Fibroblast of gingiva (primary cell): ENCODE measurements around the gene GFAP.

Experiments used
- DNase-seq: peaks from one replicate; pipeline ENCODE4 v3.0.0-alpha.2; 2011; ENCODE audit warnings: low read depth

GFAP gene

GRCh38 chr17:44899074-44899782, 16.1 kb downstream of the GFAP start, which contains the start of gene EFTUD2:
Gene EFTUD2 (minus strand): TSS chr17:44899445. CDS start chr17:44894521, 4,924 bp downstream.
- DNase-seq = peak; percentile 89

GRCh38 chr17:44898768-44899073, 16.6 kb downstream of the GFAP start:
- peak; percentile 30 for DNase-seq

DNA sequence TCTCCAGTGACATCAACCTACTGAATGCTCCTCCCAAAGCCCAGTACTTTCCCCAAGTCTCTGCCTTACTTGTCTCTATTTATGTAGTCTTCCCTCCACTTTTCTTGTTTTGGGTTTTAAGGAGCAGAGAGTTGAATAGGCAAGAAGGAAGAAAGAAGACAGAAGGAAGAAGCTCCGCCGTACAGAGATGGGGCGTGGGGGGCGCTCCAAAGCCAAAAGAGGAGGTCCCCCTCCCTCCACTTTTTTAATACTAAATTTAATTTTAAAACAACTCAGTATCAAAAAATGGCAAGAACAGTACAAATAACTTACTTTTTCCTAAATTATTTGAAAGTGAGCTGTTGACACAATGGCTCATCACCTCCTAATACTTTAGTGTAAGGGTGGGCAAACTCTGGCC, 20.7 kb downstream of the GFAP start:
- DNase-seq = no peak

DNA sequence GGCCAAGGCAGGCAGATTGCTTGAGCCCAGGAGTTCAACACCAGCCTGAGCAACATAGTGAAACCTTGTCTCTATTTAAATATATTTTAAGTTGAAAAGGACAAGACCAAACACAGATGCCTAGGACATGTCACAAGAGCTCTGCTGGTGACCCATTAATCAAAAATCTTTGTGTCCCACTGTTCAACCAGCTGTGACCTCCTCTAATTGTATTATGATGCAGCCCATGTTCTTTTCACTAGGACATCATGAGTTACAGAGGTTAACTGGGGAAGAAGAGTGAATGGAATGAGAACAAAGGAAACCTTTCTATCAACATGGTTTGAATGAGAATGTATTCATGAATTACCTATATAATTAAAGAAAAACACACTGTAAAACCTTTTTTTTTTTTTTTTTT, 23.1 kb downstream of the GFAP start:
- no peak for DNase-seq

DNA sequence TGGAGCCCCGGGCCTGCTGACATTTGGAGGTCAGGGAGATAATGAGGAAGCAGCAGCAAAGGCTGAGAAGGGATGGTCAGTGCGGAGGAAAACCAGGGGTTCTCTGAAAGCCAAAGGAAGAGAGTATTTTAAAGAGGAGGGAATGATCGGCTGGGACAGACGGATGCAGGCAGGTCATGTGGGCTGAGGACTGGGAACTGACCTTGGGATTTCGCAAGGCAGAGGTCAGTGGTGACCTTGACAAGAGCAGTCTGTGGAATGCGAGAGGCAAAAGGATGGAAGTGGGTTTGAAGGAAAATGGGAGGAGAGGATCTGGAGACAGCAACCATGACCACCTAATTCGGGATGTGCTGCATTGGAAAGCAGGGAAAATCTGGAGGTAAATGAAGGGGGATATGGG, 26.3 kb downstream of the GFAP start:
- DNase-seq = no peak

GRCh38 chr17:44887971-44888954, 27.0 kb downstream of the GFAP start:
- no peak for DNase-seq

- DNase-seq = no peak
These were observed 28.3 kb downstream of the GFAP start for GRCh38 chr17:44887016-44887415.

DNA sequence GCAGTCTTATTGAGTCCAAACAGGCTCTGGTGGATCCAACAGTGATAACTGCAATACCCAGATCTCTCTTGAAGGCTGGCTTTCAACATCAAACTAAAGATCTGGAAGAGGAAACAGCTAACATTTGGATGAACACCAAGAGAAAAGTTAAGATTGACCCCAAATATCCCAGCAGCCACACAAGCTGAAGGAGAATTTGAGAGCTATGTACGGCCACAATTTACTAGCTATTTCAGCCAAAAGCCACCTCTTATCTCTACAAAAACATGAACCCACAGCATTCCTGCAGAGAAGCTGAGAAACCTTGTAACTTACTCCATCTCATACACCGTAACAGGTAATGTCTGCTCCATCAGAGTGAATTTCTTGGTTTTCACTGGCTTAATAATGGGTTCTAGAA, 30.4 kb downstream of the GFAP start:
- no peak for DNase-seq

- DNase-seq = no peak
These were observed 34.2 kb downstream of the GFAP start for GRCh38 chr17:44881145-44881544.

DNA sequence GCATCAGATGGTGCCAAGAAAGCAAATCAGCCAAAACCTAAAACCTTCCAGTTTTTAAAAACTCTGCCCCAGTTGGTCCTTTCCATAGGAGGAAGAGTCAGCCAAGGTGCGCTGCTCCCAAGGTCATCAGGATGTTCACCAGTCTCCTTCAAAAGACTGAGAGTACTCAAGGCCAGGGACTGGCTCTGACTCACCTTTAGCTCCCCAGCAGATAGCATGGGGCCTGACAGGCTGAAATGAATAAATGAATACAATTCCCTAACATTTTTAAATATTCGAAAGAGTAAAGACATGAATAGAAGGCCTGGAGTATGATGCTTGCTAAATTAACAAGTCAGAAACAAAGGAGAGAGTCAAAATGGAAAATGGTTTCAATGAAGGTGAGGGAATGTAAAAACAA, 35.2 kb downstream of the GFAP start:
- DNase-seq = no peak

- DNase-seq = no peak
These were observed 35.9 kb downstream of the GFAP start for GRCh38 chr17:44879376-44879775.

DNA sequence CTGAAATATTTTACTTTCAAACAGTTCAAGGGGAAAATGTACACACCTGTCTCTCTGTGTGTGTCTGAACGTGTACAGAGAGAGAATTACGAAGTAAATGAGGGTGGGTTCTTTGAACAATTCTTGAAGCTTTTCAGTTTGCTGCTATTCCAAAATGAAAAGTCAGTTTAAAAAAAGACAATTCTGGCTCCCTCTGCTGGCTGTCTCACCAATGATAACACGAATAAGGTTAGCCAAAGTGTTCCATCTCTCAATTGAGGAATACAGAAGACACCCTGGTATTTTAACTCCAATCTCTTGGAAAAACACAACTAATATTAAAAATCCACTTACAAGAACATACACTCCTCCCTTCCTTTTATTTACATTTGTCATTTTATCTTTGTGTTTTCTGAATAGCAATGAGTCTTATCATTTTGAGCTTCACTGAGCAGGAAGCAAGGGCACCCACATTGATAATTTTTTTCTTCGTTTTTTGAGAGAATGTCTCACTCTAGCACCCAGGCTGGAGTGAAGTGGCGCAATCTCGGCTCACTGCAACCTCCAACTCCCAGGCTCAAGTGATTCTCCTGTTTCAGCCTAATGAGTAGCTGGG, 36.6 kb downstream of the GFAP start:
- peak; percentile 21 for DNase-seq

DNA sequence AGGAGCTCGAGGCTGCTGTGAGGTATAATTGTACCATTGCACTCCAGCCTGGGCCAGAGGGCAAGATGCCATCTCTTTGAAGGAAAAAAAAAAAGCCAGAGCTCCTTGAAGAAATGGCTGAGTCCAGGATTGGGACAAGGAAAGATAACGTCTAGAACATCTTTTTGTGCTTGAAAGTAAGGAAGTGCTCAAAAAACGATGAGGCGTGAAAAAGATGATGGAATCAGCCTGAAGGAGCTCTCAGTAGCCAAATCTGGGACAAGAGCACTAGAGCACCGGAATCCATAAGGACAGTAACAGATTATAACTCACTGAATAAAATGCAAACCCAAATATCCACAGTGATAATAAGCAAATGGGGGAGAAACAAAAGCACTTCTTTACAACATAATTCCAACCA, 38.2 kb downstream of the GFAP start:
- no peak for DNase-seq

- DNase-seq = no peak
These were observed 39.5 kb downstream of the GFAP start for GRCh38 chr17:44875761-44876160.

DNA sequence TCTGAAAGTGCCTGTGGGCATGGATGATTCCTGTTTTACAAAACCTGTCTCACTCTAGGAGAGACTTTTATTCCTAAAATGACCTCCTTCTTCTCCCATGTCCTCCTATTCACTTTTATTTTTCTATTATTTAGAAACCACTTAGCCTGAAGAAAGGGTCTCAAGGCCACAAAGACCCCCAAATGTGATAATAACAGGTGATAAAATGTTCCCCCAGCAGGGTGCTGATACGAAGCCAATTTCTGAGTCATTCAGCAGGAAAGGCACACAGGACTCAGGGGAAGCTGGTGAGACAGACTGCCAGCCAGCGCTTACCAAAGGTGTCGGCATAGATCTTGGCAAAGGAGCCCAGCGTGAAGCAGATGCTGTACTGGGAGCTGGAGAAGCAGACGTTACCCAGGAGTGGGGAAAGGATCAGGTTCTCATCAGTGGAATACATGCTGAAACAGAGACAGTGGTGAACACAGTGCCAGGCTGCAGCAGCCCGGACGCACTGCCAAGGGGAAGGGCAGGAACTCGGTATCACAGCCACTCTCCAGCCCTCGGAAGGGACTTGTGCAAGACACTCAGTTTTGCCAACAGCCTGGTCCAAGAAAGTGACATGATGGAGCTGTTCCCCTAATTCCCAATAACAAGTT, 43.0 kb downstream of the GFAP start:
- DNase-seq = peak; percentile 42

GRCh38 chr17:44871556-44871955, 43.7 kb downstream of the GFAP start:
- DNase-seq = no peak

DNA sequence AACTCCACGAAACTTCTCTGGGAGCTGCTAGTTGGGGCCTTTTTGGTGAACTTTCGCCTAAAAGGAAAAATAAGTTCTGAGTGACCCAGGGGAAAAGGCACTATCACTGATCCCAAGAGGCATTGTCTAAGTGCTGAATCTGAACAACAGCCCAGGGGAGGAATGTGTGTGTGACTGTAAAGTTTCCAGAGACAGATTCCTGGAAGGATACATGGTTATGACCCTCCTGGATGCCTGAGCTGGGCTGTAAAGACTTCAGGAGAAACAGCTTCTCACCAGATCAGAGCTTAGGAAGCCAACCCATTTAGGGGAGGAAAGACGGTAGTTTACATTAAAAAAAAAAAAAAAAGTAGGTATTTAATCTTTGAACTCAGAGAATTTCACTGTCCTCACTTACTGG, 47.5 kb downstream of the GFAP start:
- DNase-seq = peak; percentile 8

DNA sequence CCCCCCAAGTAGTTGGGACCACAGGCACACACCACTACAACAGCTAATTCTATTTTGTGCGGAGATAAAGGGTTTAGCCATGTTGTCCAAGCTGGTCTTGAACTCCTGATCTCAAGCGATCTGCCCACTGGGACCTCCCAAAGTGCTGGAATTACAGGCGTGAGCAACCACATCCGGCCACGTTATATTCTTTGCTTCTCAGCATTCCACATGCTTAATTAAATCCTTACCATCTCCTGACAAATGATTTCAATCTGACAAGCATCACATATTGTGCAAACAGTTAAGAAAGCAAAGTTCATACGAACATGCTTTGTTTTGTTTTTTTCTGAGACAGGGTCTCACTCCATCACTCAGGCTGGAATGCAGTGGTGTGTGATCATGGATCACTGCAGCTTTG, 49.4 kb downstream of the GFAP start:
- peak; percentile 82 for DNase-seq

DNA sequence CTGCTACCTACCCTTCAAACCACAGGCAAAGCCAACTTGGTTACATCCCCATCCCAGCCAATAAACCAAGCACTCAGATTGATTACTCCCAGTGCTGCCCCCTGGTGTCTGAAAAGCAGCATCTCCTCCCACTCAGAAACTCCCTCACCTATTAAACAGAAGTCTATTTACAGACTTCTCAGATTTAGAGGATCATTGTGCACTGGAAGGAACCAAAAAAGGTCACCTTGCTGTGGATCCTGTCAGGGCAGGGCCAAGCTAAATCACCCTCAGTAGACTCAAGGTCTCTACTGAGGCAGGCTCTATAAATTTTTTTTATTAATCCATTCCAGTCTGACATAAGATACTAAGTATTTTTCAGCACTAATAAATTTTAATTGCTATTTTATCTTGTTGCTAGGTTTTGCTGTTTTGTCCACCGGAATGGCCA, 50.1 kb downstream of the GFAP start:
- DNase-seq = peak; percentile 57

- no peak for DNase-seq
These were observed 50.5 kb downstream of the GFAP start for GRCh38 chr17:44864831-44865230.

GRCh38 chr17:44863061-44863918, 52.0 kb downstream of the GFAP start:
- no peak for DNase-seq
